Heart right ventricle (tissue), 16 donors: ENCODE measurements around the gene ZC3H10. TPM values are rescaled to one million over a fixed set of nuclear protein-coding genes. Genes with fewer than 3 reads are reported as not detected.

Experiments used
- ATAC-seq, 8 donors: fragments of 200-7000 bp; cut with Tn5 transposase; one replicate each; pipeline ENCODE4 v1.9.1; 2020; ENCODE audit warnings: mild to moderate bottlenecking in 8 of 8, moderate library complexity in 8 of 8, moderate number of reproducible peaks in 1 of 8
- DNase-seq, 2 donors: peaks; one replicate each; pipeline ENCODE4 v3.0.0-alpha.2; 2020
- H3K27ac ChIP-seq, 10 donors: fragments of 200-600 bp; sonication (generic) in 2 of 10; one replicate each; pipeline versions ENCODE4 v1.5.0 to v1.8.0; 2020 to 2022; ENCODE audit warnings: mild to moderate bottlenecking in 3 of 10
- H3K27me3 ChIP-seq, 7 donors: fragments of 200-600 bp; one replicate each; pipeline ENCODE4 v1.8.0; 2021 to 2022; ENCODE audit warnings: mild to moderate bottlenecking in 2 of 7
- H3K36me3 ChIP-seq, 9 donors: fragments of 200-600 bp; sonication (generic) in 1 of 9; one replicate each; pipeline versions ENCODE4 v1.5.0 to v1.8.0; 2020 to 2022; ENCODE audit warnings: mild to moderate bottlenecking in 2 of 9
- H3K4me1 ChIP-seq, 9 donors: fragments of 200-600 bp; sonication (generic) in 1 of 9; one replicate each; pipeline versions ENCODE4 v1.5.0 to v1.8.0; 2020 to 2022; ENCODE audit warnings: mild to moderate bottlenecking in 4 of 9
- H3K4me3 ChIP-seq, 10 donors: fragments of 200-600 bp; sonication (generic) in 2 of 10; one replicate each; pipeline versions ENCODE4 v1.5.0 to v1.8.0; 2020 to 2022; ENCODE audit warnings: mild to moderate bottlenecking in 7 of 10, moderate library complexity in 2 of 10
- H3K9me3 ChIP-seq, 11 donors: fragments of 200-600 bp in 10 of 11; sonication (generic) in 2 of 11; one replicate each; pipeline versions ENCODE4 v1.5.0 to v1.8.0; 2013 to 2022; ENCODE audit warnings: mild to moderate bottlenecking in 2 of 11, control low read depth in 1 of 11, moderate library complexity in 1 of 11
- CTCF ChIP-seq, 9 donors: fragments of 200-600 bp; sonication (generic) in 2 of 9; IDR thresholded peaks; one replicate each; pipeline versions ENCODE4 v1.5.0 to v1.8.0; 2021 to 2022; ENCODE audit warnings: antibody characterized with exemption in 9 of 9, mild to moderate bottlenecking in 5 of 9, moderate library complexity in 1 of 9
- WGBS, 2 donors: extraction: QIAGEN DNeasy Blood & Tissue Kit; methylation state at CpG; one replicate each; pipeline ENCODE4 v1.1.7; 2013; ENCODE audit warnings: inconsistent platforms in 1 of 2; 5-methylcytosine and 5-hydroxymethylcytosine counted together
- intact Hi-C, 10 donors: fragments of 100-400 bp; cut with DNase I; formaldehyde crosslinking; loops; one replicate each; pipeline versions ENCODE4 v1.11.1 to v1.14.2; 2022
- polyA plus RNA-seq, 2 donors: library from polyadenylated mRNA; stranded (reverse); fragments of 200-250 nt; gene quantifications; one replicate each; pipeline ENCODE4 v1.2.3, GENCODE V29; 2013
- total RNA-seq, 10 donors: library from RNA; stranded (reverse); fragmentation: NEBNext Ultra II Directional in 3 of 10; extraction: Animal tissue kit (Norgen Biotek cat#: 25700) in 3 of 10; gene quantifications; one replicate each; pipeline versions ENCODE4 v1.2.1 to v1.2.4, GENCODE V29; 2021 to 2023
- donor health status: Arrhythmogenic right ventricular cardiomyopathy.
- donor health status: ischemic (EF 13 %, LVEDD 7.1; RV severe dilation, severe dysfunction).
- donor health status: healthy with polysubstance abuse.
- donor health status: DM: no; HTN: yes; CAD: no.
- donor health status: DM: no; HTN: no; CAD: no.
- donor health status: ischemic (EF 25% LVEDD 6.9; RV normal size, moderate dysfunction).
- donor health status: ischemic (EF 25% LVEDD 5.7; RV mildly dilated, moderate dysfunction).
- donor health status: healthy.
- donor health status: DM: yes; HTN: yes; CAD: no.
- donor health status: Ischemic cardiomyopathy.
- donor health status: ischemic (EF 35%, LVEDD 5.7; RV mildly dilated, moderate dysfunction).
- donor health status: nonischemic (EF 11% LVEDD 7.7; RV severe dilation, severe dysfunction).
- donor health status: DM: yes; HTN: yes; CAD: no.
- donor health status: PGD.
- donor health status: ischemic (EF 29% LVEDD 5.4; RV normal size, mild dysfunction).
- donor health status: nonischemic (EF 23%, LVEDD 6.1; RV moderate dilation, normal function).

The ZC3H10 gene
- total and polyA plus RNA-seq, 12 donors = 2.1 to 5.8 (median 4.8) TPM

DNA sequence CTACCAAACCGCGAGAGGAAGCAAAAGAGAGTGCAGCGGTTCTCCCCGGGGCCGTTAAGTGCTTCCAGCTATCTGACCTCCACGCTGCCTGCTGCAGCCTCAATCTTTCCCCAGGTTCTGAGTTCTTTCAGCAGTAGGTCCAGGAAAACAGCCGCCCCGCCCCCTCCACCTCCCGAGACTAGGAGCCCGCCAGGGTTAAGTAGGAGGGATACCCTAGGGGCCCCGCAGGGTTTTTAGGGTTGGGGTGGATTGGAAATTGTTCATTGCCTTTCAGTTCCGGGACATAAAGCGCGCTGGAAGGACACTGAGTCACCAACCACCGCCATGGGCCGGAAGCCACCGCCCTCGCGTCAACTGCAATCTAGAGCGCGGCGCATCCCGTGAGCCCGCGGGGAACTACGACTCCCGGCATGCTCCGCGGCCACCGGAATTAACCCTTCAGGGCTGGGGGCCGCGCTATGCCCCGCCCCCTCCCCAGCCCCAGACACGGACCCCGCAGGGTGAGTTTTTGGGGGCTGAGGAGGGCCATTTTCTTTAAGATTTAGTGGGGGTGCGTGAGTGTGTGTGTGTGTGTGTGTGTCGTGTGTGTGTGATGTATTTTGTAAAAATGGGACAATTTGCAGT, 34.2 kb downstream of the ZC3H10 start, which contains the start of gene MYL6B:
Gene MYL6B (plus strand): TSS at position 456 of the 624 bp plus-strand sequence. CDS start 1,332 bp downstream, outside the sequence.
- Histone ChIP-seq H3K9me3 (no peaks in the 10 kb centered on the region), H3K4me3 (peak within 1 kb of the TSS; percentile 38 to 85 (median 69)), H3K36me3 (peaks cover 0 to 16% (median 0%) of the 10 kb centered on the region in 9 donors), H3K27me3 (no peaks in the 10 kb centered on the region), H3K27ac (peak within 1 kb of the TSS; percentile 89 to 97 (median 93)), H3K4me1 (peaks cover 3 to 41% (median 35%) of the 10 kb centered on the region in 9 donors)
- TF ChIP-seq CTCF (IDR thresholded peaks at IDR 0.05) = no peak
- ATAC-seq = peak; percentile 93 to 98 (median 96)
- 0% methylated on average over 37 of the region's 37 CpGs for WGBS, 2 donors
- intact Hi-C loops = loop anchor here in 1 of 10 donors (2.0 kb wide), 1 partner anchor 37 kb away; the partner anchor contains the start of gene SMARCC2
- DNase-seq = peak; percentile 93 to 94

DNA sequence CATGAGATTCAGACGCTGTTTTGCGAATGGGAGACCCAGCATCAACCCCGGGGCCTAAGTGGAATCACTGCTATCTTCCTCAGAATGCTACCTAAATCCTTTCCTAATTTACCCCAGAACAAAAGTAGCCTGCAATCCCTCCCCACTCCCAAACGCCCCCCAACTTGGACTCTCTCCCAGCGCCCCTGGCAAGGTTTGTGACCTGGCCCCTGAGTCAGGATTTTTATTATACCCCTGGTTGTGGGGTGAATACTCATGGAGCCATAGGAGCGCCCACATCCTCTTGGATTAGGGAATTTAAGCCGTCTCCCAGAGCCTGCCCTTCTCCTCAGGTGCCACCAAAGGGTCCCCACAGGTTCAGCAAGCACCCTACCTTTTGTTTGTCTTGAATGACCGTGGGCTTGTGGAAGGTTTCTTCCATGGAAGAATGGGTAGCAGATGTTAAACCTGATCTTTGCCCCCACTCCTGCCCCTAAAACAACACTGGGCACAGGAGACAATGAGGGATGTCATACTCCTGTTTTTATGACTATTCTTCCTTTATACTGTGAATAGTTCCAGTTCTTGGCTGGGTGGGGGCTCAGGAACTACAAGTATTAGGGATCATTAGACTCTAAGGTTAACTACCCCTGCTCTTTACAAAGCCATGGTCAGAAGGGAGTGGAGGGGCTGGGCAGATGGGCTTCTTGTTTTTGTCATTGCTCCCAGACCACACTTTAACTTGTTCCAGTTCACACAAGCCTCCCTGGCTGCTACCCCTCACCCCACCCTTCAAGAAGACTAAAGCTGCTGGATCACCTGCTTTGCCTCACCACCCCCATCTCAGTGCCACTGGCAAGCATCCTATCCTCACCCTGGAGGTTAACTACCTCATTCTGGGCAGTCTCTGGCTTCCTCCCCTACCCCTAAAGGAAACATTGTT, 35.0 kb downstream of the ZC3H10 start:
- ATAC-seq (no peak), DNase-seq (no peak)
- WGBS, 2 donors = 13 to 16% methylated on average over 8 of the region's 8 CpGs
- Histone ChIP-seq H3K27ac (peak overlapping the region in 9 of 10 donors; percentile 89 to 97 (median 93)), H3K9me3 (no peaks in the 10 kb centered on the region), H3K36me3 (peaks cover 0 to 16% (median 0%) of the 10 kb centered on the region in 9 donors), H3K4me1 (peaks cover 6 to 40% (median 35%) of the 10 kb centered on the region in 9 donors), H3K27me3 (no peaks in the 10 kb centered on the region), H3K4me3 (peak overlapping the region in 9 of 10 donors; percentile 52 to 85 (median 70))
- intact Hi-C loops = loop anchor here in 1 of 10 donors (2.0 kb wide), 1 partner anchor 36 kb away; the partner anchor contains the start of gene SMARCC2
- no peak for TF ChIP-seq CTCF (IDR thresholded peaks at IDR 0.05)

DNA sequence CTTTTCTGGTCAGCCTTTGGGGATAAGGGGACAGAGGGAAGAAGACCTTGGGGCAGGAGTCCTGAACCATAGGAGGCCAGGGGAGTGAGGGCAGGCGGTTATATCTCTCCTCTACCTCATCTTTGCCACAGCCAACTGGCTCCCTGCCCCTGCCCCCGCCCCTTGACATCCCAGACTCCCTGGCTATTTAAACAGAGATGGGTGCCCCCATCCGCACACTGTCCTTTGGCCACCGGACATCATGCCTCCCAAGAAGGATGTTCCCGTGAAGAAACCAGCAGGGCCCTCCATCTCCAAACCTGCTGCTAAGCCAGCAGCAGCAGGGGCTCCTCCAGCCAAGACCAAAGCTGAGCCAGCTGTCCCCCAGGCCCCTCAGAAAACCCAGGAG, 35.6 kb downstream of the ZC3H10 start:
- no peak for ATAC-seq
- Histone ChIP-seq H3K27me3 (no peaks in the 10 kb centered on the region), H3K36me3 (peaks cover 0 to 16% (median 0%) of the 10 kb centered on the region in 9 donors), H3K4me1 (peaks cover 6 to 40% (median 35%) of the 10 kb centered on the region in 9 donors), H3K9me3 (no peaks in the 10 kb centered on the region), H3K27ac (no peak overlapping the region), H3K4me3 (no peak overlapping the region)
- no peak for DNase-seq
- WGBS, 2 donors = 80 to 82% methylated on average over 5 of the region's 5 CpGs
- TF ChIP-seq CTCF (IDR thresholded peaks at IDR 0.05) = no peak
- intact Hi-C loops = loop anchor here in 1 of 10 donors (2.0 kb wide), 1 partner anchor 35 kb away; the partner anchor contains the start of gene SMARCC2

GRCh38 chr12:56154246-56154771, 36.2 kb downstream of the ZC3H10 start:
- peaks cover 6 to 41% (median 36%) of the 10 kb centered on the region in 9 donors for H3K4me1 ChIP-seq
- H3K36me3 ChIP-seq = peaks cover 0 to 16% (median under 1%) of the 10 kb centered on the region in 9 donors
- H3K4me3 ChIP-seq = no peak overlapping the region
- DNase-seq (no peak), ATAC-seq (no peak)
- intact Hi-C loops = no loop called here
- WGBS, 2 donors = 89 to 100% methylated on average over 1 of the region's 1 CpG
- no peaks in the 10 kb centered on the region for H3K27me3 ChIP-seq
- H3K27ac ChIP-seq = no peak overlapping the region
- no peak for TF ChIP-seq CTCF (IDR thresholded peaks at IDR 0.05)
- no peaks in the 10 kb centered on the region for H3K9me3 ChIP-seq
